ENCODE results near the gene CALHM3.

DNA sequence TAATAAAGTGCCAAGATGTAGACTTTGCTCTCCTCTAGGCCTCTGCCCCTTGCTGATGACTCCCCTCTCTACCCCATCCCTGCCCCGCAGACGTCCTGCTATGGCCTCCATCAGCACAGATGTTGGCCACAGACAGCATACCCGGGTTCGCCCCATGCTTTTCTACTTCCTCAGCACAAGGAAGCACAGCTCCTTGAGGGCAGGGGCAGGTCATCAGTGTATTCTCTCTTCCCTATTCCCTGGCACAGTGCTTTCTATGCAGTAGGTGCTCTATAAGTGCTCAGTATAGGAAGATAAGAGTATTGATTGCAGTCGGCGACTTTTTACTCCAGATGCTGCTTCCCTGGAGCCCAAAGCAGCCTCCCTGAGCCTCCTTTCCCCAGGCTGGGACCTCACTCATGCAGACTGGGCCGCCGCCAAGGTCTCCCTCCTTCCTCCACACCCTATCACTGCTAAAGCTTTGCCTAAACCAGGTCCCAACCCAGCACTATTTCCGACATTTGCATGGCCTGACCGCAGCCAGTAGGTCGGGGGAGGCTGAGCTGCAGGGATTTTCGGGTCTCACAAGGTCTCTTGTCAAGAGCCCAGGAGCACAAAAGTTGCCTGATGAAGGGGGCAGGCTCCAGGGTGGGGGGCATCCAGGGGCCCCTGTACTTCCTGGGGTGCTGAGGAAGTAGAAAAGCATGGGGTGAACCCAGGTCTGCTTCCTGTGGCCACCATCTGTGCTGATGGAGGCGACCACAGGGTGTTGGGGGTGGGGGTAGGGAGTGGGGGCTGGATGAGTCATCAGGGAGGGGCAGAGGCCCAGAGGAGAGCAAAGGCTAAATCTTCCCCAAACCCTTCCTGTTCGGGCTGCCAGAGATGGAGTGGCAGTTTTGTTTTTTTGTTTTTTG, 8.0 kb downstream of the CALHM3 start:
- TF ChIP-seq, protein P1, sequence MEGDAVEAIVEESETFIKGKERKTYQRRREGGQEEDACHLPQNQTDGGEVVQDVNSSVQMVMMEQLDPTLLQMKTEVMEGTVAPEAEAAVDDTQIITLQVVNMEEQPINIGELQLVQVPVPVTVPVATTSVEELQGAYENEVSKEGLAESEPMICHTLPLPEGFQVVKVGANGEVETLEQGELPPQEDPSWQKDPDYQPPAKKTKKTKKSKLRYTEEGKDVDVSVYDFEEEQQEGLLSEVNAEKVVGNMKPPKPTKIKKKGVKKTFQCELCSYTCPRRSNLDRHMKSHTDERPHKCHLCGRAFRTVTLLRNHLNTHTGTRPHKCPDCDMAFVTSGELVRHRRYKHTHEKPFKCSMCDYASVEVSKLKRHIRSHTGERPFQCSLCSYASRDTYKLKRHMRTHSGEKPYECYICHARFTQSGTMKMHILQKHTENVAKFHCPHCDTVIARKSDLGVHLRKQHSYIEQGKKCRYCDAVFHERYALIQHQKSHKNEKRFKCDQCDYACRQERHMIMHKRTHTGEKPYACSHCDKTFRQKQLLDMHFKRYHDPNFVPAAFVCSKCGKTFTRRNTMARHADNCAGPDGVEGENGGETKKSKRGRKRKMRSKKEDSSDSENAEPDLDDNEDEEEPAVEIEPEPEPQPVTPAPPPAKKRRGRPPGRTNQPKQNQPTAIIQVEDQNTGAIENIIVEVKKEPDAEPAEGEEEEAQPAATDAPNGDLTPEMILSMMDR (IDR thresholded peaks at IDR 0.05), result no peak
- no peak for TF ChIP-seq POLR2A (IDR thresholded peaks at IDR 0.05)
